ENCODE data around the gene TMEM35A.
"Not testable (repeated sequence)": the region's sequence is repeated elsewhere in the genome, so short reads cannot be mapped to it uniquely, and the experiment has no call there.

DNA sequence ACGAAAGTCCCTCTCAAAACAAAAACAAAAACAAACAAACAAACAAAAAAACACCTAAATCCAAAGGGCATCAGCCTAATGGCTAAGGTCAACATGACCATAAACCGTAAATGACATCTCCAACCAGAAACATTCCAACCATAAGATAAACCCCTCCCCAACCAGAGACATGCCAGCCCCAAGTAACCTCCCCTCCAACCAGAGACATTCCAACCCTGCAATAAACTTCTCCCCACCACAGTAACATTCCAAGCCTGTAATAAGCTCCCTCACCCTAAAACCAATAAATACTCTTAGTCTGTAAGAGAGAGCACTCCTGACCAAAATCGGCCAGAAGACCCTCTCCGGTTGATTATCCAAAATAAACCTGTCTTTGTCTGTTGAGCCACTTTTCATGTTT lies 22.1 kb upstream of the TMEM35A start:
- TF ChIP-seq CTCF (IDR thresholded peaks at IDR 0.05 in 8 of 11, conservative IDR thresholded peaks at IDR 0.05 in 3 of 11); POLR2A (IDR thresholded peaks at IDR 0.05); POLR2AphosphoS5 (IDR thresholded peaks at IDR 0.05): not testable (repeated sequence)

All from spleen (tissue), 7 donors.